ENCODE measurements around the gene MTMR6. TPM values are rescaled to one million over a fixed set of nuclear protein-coding genes. Genes with fewer than 3 reads are reported as not detected.
"Not testable (repeated sequence)": the region's sequence is repeated elsewhere in the genome, so short reads cannot be mapped to it uniquely, and the experiment has no call there.

The MTMR6 gene
- 13.9 TPM for polyA plus RNA-seq
- long read RNA-seq, donor 1, full-length matches to known transcripts = 1 of 1 reads
- long read RNA-seq, donor 1, partial matches to known transcripts = 0 of 1 reads
- long read RNA-seq, donor 1, other reads (novel, unspliced or antisense) = 0 of 1 reads
- long read RNA-seq, donor 2, full-length matches to known transcripts = 2 of 2 reads
- long read RNA-seq, donor 2, partial matches to known transcripts = 0 of 2 reads
- long read RNA-seq, donor 2, other reads (novel, unspliced or antisense) = 0 of 2 reads
- long read RNA-seq, donor 3 = 0 reads
- long read RNA-seq, donor 4 = 0 reads
- long read RNA-seq, donor 5, full-length matches to known transcripts = 3 of 3 reads
- long read RNA-seq, donor 5, partial matches to known transcripts = 0 of 3 reads
- long read RNA-seq, donor 5, other reads (novel, unspliced or antisense) = 0 of 3 reads
- long read RNA-seq, donor 6, full-length matches to known transcripts = 5 of 5 reads
- long read RNA-seq, donor 6, partial matches to known transcripts = 0 of 5 reads
- long read RNA-seq, donor 6, other reads (novel, unspliced or antisense) = 0 of 5 reads
- long read RNA-seq, donor 7, full-length matches to known transcripts = 4 of 4 reads
- long read RNA-seq, donor 7, partial matches to known transcripts = 0 of 4 reads
- long read RNA-seq, donor 7, other reads (novel, unspliced or antisense) = 0 of 4 reads
- long read RNA-seq, donor 8, full-length matches to known transcripts = 3 of 3 reads
- long read RNA-seq, donor 8, partial matches to known transcripts = 0 of 3 reads
- long read RNA-seq, donor 8, other reads (novel, unspliced or antisense) = 0 of 3 reads
- long read RNA-seq, donor 9, full-length matches to known transcripts = 2 of 2 reads
- long read RNA-seq, donor 9, partial matches to known transcripts = 0 of 2 reads
- long read RNA-seq, donor 9, other reads (novel, unspliced or antisense) = 0 of 2 reads
- long read RNA-seq, donor 10, full-length matches to known transcripts = 7 of 14 reads
- long read RNA-seq, donor 10, partial matches to known transcripts = 7 of 14 reads
- long read RNA-seq, donor 10, other reads (novel, unspliced or antisense) = 0 of 14 reads
- long read RNA-seq, donor 11, full-length matches to known transcripts = 3 of 3 reads
- long read RNA-seq, donor 11, partial matches to known transcripts = 0 of 3 reads
- long read RNA-seq, donor 11, other reads (novel, unspliced or antisense) = 0 of 3 reads

GRCh38 chr13:25286969-25287961 lies at the start of gene MTMR6:
TSS of gene MTMR6 (minus strand) at chr13:25287488. CDS start at chr13:25287247, 241 bp downstream.
- peaks cover 22% of the 10 kb centered on the region for H3K27me3 ChIP-seq (ENCODE audit: control insufficient read depth, insufficient read depth, low read length)
- H3K27ac ChIP-seq (ENCODE audit: low read length) = peak within 1 kb of the TSS; percentile 88
- peak; percentile 82 to 93 for DNase-seq
- no peaks in the 10 kb centered on the region for H3K36me3 ChIP-seq (ENCODE audit: control insufficient read depth, insufficient read depth, low read length)
- WGBS (ENCODE audit: insufficient coverage, low lambda C conversion rate) = no CpG with 5 or more reads among the region's 65 CpGs
- peak within 1 kb of the TSS; percentile 78 for H3K4me3 ChIP-seq (ENCODE audit: low read length)
- no peaks in the 10 kb centered on the region for H3K9me3 ChIP-seq (ENCODE audit: control insufficient read depth, low read depth, low read length)
- H3K4me1 ChIP-seq (ENCODE audit: control insufficient read depth, insufficient read depth, low read length) = no peaks in the 10 kb centered on the region

- WGBS (ENCODE audit: insufficient coverage, low lambda C conversion rate) = 67% methylated on average over 2 of the region's 3 CpGs
- no peak for DNase-seq
- Histone ChIP-seq H3K4me3 (ENCODE audit: low read length) (no peak overlapping the region), H3K36me3 (ENCODE audit: control insufficient read depth, insufficient read depth, low read length) (peaks cover 20% of the 10 kb centered on the region), H3K27me3 (ENCODE audit: control insufficient read depth, insufficient read depth, low read length) (no peaks in the 10 kb centered on the region), H3K27ac (ENCODE audit: low read length) (no peak overlapping the region), H3K4me1 (ENCODE audit: control insufficient read depth, insufficient read depth, low read length) (no peaks in the 10 kb centered on the region), H3K9me3 (ENCODE audit: control insufficient read depth, low read depth, low read length) (no peaks in the 10 kb centered on the region)
Measured at GRCh38 chr13:25335856-25336255, 48.6 kb upstream of the MTMR6 start.

DNA sequence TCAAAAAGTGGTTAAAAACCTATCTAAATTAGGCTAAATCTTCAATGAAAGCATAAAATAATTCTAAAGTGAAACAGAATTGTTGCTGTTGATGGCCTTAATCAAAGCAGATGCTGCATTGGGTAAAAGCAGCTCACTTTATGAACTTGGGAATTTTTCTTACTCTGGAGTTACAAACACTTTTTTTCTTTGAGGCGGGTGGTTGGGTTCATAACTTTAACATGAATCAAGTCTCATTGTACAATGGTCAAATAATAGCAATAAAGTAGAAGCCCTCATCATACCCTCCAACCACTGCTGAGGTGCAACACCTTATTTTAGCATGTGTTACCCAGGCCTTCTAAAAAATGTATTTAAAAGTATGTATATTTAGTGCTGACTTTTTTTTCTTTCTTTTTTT lies 43.3 kb upstream of the MTMR6 start:
- no peaks in the 10 kb centered on the region for H3K9me3 ChIP-seq (ENCODE audit: control insufficient read depth, low read depth, low read length)
- peaks cover 42% of the 10 kb centered on the region for H3K36me3 ChIP-seq (ENCODE audit: control insufficient read depth, insufficient read depth, low read length)
- WGBS (ENCODE audit: insufficient coverage, low lambda C conversion rate) = no CpG with 5 or more reads among the region's 1 CpG
- no peak for DNase-seq
- H3K27me3 ChIP-seq (ENCODE audit: control insufficient read depth, insufficient read depth, low read length) = no peaks in the 10 kb centered on the region
- no peaks in the 10 kb centered on the region for H3K4me1 ChIP-seq (ENCODE audit: control insufficient read depth, insufficient read depth, low read length)
- H3K4me3 ChIP-seq (ENCODE audit: low read length) = no peak overlapping the region
- H3K27ac ChIP-seq (ENCODE audit: low read length) = no peak overlapping the region

GRCh38 chr13:25329706-25330105 lies 42.4 kb upstream of the MTMR6 start:
- WGBS (ENCODE audit: insufficient coverage, low lambda C conversion rate) = no CpG with 5 or more reads among the region's 4 CpGs
- DNase-seq = no peak
- H3K27me3 ChIP-seq (ENCODE audit: control insufficient read depth, insufficient read depth, low read length) = no peaks in the 10 kb centered on the region
- peaks cover 45% of the 10 kb centered on the region for H3K36me3 ChIP-seq (ENCODE audit: control insufficient read depth, insufficient read depth, low read length)
- H3K4me1 ChIP-seq (ENCODE audit: control insufficient read depth, insufficient read depth, low read length) = no peaks in the 10 kb centered on the region
- H3K4me3 ChIP-seq (ENCODE audit: low read length) = no peak overlapping the region
- no peak overlapping the region for H3K27ac ChIP-seq (ENCODE audit: low read length)
- no peaks in the 10 kb centered on the region for H3K9me3 ChIP-seq (ENCODE audit: control insufficient read depth, low read depth, low read length)

GRCh38 chr13:25324100-25324499 lies 36.8 kb upstream of the MTMR6 start:
- Histone ChIP-seq H3K27ac (ENCODE audit: low read length) (no peak overlapping the region), H3K4me3 (ENCODE audit: low read length) (no peak overlapping the region), H3K27me3 (ENCODE audit: control insufficient read depth, insufficient read depth, low read length) (no peaks in the 10 kb centered on the region), H3K4me1 (ENCODE audit: control insufficient read depth, insufficient read depth, low read length) (no peaks in the 10 kb centered on the region), H3K9me3 (ENCODE audit: control insufficient read depth, low read depth, low read length) (no peaks in the 10 kb centered on the region), H3K36me3 (ENCODE audit: control insufficient read depth, insufficient read depth, low read length) (peaks cover 35% of the 10 kb centered on the region)
- 40% methylated on average over 1 of the region's 2 CpGs for WGBS (ENCODE audit: insufficient coverage, low lambda C conversion rate)
- DNase-seq = no peak

GRCh38 chr13:25319771-25320170 lies 32.5 kb upstream of the MTMR6 start:
- no peak overlapping the region for H3K4me3 ChIP-seq (ENCODE audit: low read length)
- H3K36me3 ChIP-seq (ENCODE audit: control insufficient read depth, insufficient read depth, low read length) = peaks cover 34% of the 10 kb centered on the region
- no peaks in the 10 kb centered on the region for H3K4me1 ChIP-seq (ENCODE audit: control insufficient read depth, insufficient read depth, low read length)
- 71% methylated on average over 1 of the region's 1 CpG for WGBS (ENCODE audit: insufficient coverage, low lambda C conversion rate)
- H3K27ac ChIP-seq (ENCODE audit: low read length) = no peak overlapping the region
- no peaks in the 10 kb centered on the region for H3K9me3 ChIP-seq (ENCODE audit: control insufficient read depth, low read depth, low read length)
- H3K27me3 ChIP-seq (ENCODE audit: control insufficient read depth, insufficient read depth, low read length) = no peaks in the 10 kb centered on the region
- DNase-seq = no peak

GRCh38 chr13:25318946-25319345 lies 31.7 kb upstream of the MTMR6 start:
- H3K27me3 ChIP-seq (ENCODE audit: control insufficient read depth, insufficient read depth, low read length); H3K27ac ChIP-seq (ENCODE audit: low read length); DNase-seq; H3K4me1 ChIP-seq (ENCODE audit: control insufficient read depth, insufficient read depth, low read length); H3K4me3 ChIP-seq (ENCODE audit: low read length); H3K9me3 ChIP-seq (ENCODE audit: control insufficient read depth, low read depth, low read length): not testable (repeated sequence)
- 100% methylated on average over 2 of the region's 4 CpGs for WGBS (ENCODE audit: insufficient coverage, low lambda C conversion rate)
- H3K36me3 ChIP-seq (ENCODE audit: control insufficient read depth, insufficient read depth, low read length) = peaks cover 35% of the 10 kb centered on the region

- 93% methylated on average over 3 of the region's 3 CpGs for WGBS (ENCODE audit: insufficient coverage, low lambda C conversion rate)
Measured at GRCh38 chr13:25310891-25311290, 23.6 kb upstream of the MTMR6 start.

GRCh38 chr13:25306671-25307464 lies 19.6 kb upstream of the MTMR6 start:
- no peak overlapping the region for H3K4me3 ChIP-seq (ENCODE audit: low read length)
- H3K4me1 ChIP-seq (ENCODE audit: control insufficient read depth, insufficient read depth, low read length) = no peaks in the 10 kb centered on the region
- H3K36me3 ChIP-seq (ENCODE audit: control insufficient read depth, insufficient read depth, low read length) = peaks cover 28% of the 10 kb centered on the region
- no peak overlapping the region for H3K27ac ChIP-seq (ENCODE audit: low read length)
- no peaks in the 10 kb centered on the region for H3K27me3 ChIP-seq (ENCODE audit: control insufficient read depth, insufficient read depth, low read length)
- H3K9me3 ChIP-seq (ENCODE audit: control insufficient read depth, low read depth, low read length) = no peaks in the 10 kb centered on the region
- no CpG with 5 or more reads among the region's 7 CpGs for WGBS (ENCODE audit: insufficient coverage, low lambda C conversion rate)
- DNase-seq = peak in 1 of 2 donors; percentile 50

More at GRCh38 chr13:25310891-25311290, 23.6 kb upstream of the MTMR6 start:
- Histone ChIP-seq H3K27me3 (ENCODE audit: control insufficient read depth, insufficient read depth, low read length) (no peaks in the 10 kb centered on the region), H3K4me1 (ENCODE audit: control insufficient read depth, insufficient read depth, low read length) (no peaks in the 10 kb centered on the region), H3K27ac (ENCODE audit: low read length) (no peak overlapping the region), H3K4me3 (ENCODE audit: low read length) (no peak overlapping the region), H3K9me3 (ENCODE audit: control insufficient read depth, low read depth, low read length) (no peaks in the 10 kb centered on the region), H3K36me3 (ENCODE audit: control insufficient read depth, insufficient read depth, low read length) (peaks cover 55% of the 10 kb centered on the region)
- no peak for DNase-seq
